Stomach (tissue), 19 donors: ENCODE measurements around the gene TRIM37. TPM values are rescaled to one million over a fixed set of nuclear protein-coding genes. Genes with fewer than 3 reads are reported as not detected.

Experiments
- DNase-seq, 2 donors: peaks; one replicate each; pipeline versions ENCODE4 v3.0.0 to v3.0.0-alpha.2; 2013 to 2019
- H3K27ac ChIP-seq, 5 donors: fragments of 200-600 bp in 4 of 5; sonication (generic) in 4 of 5; one replicate each; pipeline ENCODE4 v1.5.1; 2013 to 2019; ENCODE audit warnings: mild to moderate bottlenecking in 1 of 5, moderate library complexity in 1 of 5
- H3K27me3 ChIP-seq, 3 donors: fragments of 200-600 bp; sonication (generic); one replicate each; pipeline ENCODE4 v1.5.1; 2017 to 2019; ENCODE audit warnings: mixed run types in 1 of 3
- H3K36me3 ChIP-seq, 4 donors: fragments of 200-600 bp; sonication (generic); 1 replicate in 3 of 4; 2 replicates in 1 of 4; pipeline ENCODE4 v1.5.1; 2016 to 2019
- H3K4me1 ChIP-seq, 4 donors: fragments of 200-600 bp; sonication (generic); one replicate each; pipeline ENCODE4 v1.5.1; 2016 to 2019
- H3K4me3 ChIP-seq, 4 donors: fragments of 200-600 bp; sonication (generic) in 3 of 4; one replicate each; pipeline ENCODE4 v1.5.1; 2016 to 2019; ENCODE audit warnings: mild to moderate bottlenecking in 1 of 4
- H3K9me3 ChIP-seq, 4 donors: fragments of 200-600 bp; sonication (generic); one replicate each; pipeline ENCODE4 v1.5.1; 2016 to 2019
- EP300 ChIP-seq: sonication (generic); formaldehyde crosslinking; IDR thresholded peaks from one replicate; pipeline ENCODE4 v1.6.1; 2017; ENCODE audit warnings: antibody characterized with exemption
- POLR2A ChIP-seq, 4 donors: fragments of 450-650 bp; IDR thresholded peaks; one replicate each; pipeline ENCODE4 v1.6.1; 2016; ENCODE audit warnings: antibody characterized with exemption in 4 of 4, control low read depth in 2 of 4, mild to moderate bottlenecking in 1 of 4, moderate library complexity in 1 of 4
- POLR2AphosphoS5 ChIP-seq, 3 donors: sonication (generic); formaldehyde crosslinking; IDR thresholded peaks; one replicate each; pipeline ENCODE4 v1.6.1; 2016; ENCODE audit warnings: antibody characterized with exemption in 3 of 3
- WGBS, 5 donors: extraction: QIAGEN DNeasy Blood & Tissue Kit in 3 of 5; methylation state at CpG; one replicate each; pipeline versions ENCODE4 v1.1.5 to v1.1.7; 2013 to 2018; 5-methylcytosine and 5-hydroxymethylcytosine counted together
- intact Hi-C: fragments of 100-400 bp; cut with DNase I; formaldehyde crosslinking; loops from one replicate; pipeline ENCODE4 v1.15.1; 2023; ENCODE audit warnings: low total_unique reads
- long read RNA-seq, 10 donors: transcript quantifications; one replicate each; lab custom pipeline, GENCODE V29; 2026
- polyA plus RNA-seq, 3 donors: library from polyadenylated mRNA; stranded (reverse); fragments of 200-250 nt; gene quantifications; one replicate each; pipeline ENCODE4 v1.2.3, GENCODE V29; 2013
- total RNA-seq, 5 donors: library from RNA; depleted of rRNA; stranded (reverse); fragments of >200 nt; gene quantifications; one replicate each; pipeline versions ENCODE4 v1.1.0 to v1.2.3, GENCODE V29; 2014 to 2016
- TF ChIP-seq, protein P1 (sequence below), 7 experiments: fragments of 450-650 bp in 4 of 7; fragments of 200-600 bp in 3 of 7; sonication (generic) in 3 of 7; IDR thresholded peaks; one replicate each; pipeline ENCODE4 v1.5.1; 2016 to 2019; ENCODE audit warnings: antibody characterized with exemption in 7 of 7, control low read depth in 2 of 7, mild to moderate bottlenecking in 1 of 7
- donor health status: healthy with polysubstance abuse.
- donor health status: Bipolar disorder and iron deficiency.
- donor health status: healthy.

The TRIM37 gene, protein sequence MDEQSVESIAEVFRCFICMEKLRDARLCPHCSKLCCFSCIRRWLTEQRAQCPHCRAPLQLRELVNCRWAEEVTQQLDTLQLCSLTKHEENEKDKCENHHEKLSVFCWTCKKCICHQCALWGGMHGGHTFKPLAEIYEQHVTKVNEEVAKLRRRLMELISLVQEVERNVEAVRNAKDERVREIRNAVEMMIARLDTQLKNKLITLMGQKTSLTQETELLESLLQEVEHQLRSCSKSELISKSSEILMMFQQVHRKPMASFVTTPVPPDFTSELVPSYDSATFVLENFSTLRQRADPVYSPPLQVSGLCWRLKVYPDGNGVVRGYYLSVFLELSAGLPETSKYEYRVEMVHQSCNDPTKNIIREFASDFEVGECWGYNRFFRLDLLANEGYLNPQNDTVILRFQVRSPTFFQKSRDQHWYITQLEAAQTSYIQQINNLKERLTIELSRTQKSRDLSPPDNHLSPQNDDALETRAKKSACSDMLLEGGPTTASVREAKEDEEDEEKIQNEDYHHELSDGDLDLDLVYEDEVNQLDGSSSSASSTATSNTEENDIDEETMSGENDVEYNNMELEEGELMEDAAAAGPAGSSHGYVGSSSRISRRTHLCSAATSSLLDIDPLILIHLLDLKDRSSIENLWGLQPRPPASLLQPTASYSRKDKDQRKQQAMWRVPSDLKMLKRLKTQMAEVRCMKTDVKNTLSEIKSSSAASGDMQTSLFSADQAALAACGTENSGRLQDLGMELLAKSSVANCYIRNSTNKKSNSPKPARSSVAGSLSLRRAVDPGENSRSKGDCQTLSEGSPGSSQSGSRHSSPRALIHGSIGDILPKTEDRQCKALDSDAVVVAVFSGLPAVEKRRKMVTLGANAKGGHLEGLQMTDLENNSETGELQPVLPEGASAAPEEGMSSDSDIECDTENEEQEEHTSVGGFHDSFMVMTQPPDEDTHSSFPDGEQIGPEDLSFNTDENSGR
- total RNA-seq (10 to 100 TPM; 26.9 to 68.7 (median 42.8) TPM), polyA plus RNA-seq (1 to 10 TPM; 4.9 to 9.7 (median 6.7) TPM)
- long read RNA-seq, donor 1, partial matches to known transcripts, result 0 of 2 reads
- long read RNA-seq, donor 1, other reads (novel, unspliced or antisense), result 0 of 2 reads
- long read RNA-seq, donor 2, result 0 reads
- long read RNA-seq, donor 3, partial matches to known transcripts, result 0 of 1 reads
- long read RNA-seq, donor 3, other reads (novel, unspliced or antisense), result 0 of 1 reads
- long read RNA-seq, donor 4, result 0 reads
- long read RNA-seq, donor 5, partial matches to known transcripts, result 0 of 1 reads
- long read RNA-seq, donor 5, other reads (novel, unspliced or antisense), result 0 of 1 reads
- long read RNA-seq, donor 6, full-length matches to known transcripts, result 3 of 3 reads
- long read RNA-seq, donor 6, partial matches to known transcripts, result 0 of 3 reads
- long read RNA-seq, donor 6, other reads (novel, unspliced or antisense), result 0 of 3 reads
- long read RNA-seq, donor 7, full-length matches to known transcripts, result 1 of 1 reads
- long read RNA-seq, donor 7, partial matches to known transcripts, result 0 of 1 reads
- long read RNA-seq, donor 7, other reads (novel, unspliced or antisense), result 0 of 1 reads
- long read RNA-seq, donor 8, full-length matches to known transcripts, result 1 of 1 reads
- long read RNA-seq, donor 8, partial matches to known transcripts, result 0 of 1 reads
- long read RNA-seq, donor 8, other reads (novel, unspliced or antisense), result 0 of 1 reads
- long read RNA-seq, donor 9, partial matches to known transcripts, result 7 of 8 reads
- long read RNA-seq, donor 9, other reads (novel, unspliced or antisense), result 0 of 8 reads
- long read RNA-seq, donor 10, result 0 reads

DNA sequence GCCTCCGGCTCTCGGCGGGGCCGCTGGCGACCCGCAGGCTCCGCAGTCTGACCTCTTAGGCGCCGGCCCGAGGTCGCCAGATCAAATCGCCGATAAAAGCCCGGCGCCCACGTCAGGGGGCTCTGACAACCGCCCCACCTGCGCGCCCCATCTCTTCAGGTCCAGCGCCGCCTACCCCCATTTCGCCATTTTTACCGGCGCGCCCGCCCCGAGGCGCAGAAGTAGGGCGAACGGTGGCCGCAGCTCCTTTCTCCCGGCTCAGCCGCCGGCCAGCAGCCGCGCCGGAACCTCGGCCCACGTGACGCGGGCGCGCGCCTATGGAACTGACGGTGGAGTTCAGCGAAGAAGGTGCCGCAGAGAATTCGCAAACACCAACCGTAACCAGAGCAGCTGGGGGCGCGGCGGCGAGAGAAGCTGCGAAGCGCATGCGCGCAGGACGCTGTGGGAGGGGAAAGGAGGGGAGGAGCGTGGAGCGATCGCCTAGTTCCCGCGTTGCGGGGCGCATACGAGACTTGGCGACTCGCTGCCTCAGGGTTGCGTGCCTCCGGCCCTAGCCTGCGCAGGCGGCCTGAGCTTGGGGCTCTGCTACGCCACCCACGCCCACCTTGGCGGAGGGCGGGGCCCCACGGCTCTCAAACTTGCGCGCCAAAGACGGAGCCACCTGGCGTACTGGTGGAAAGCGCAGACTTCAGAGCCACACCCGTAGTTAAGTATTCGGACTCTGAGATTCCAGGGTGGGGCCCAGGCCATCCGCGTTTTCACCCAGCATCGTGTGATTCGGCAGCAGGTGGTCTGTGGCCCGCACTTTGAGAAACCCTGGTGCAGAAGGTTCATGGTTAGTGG is at the start of gene TRIM37:
Gene TRIM37, minus strand, starts transcription at position 418 of the 843 bp plus-strand sequence. CDS start 419 bp downstream, outside the sequence.
- Histone ChIP-seq H3K36me3 (peaks cover 0 to 24% (median 11%) of the 10 kb centered on the region in 4 donors), H3K27ac (peak within 1 kb of the TSS; percentile 92 to 95 (median 94)), H3K27me3 (no peaks in the 10 kb centered on the region), H3K4me3 (peak within 1 kb of the TSS; percentile 76 to 97 (median 91)), H3K4me1 (peaks cover 12 to 47% (median 27%) of the 10 kb centered on the region in 4 donors), H3K9me3 (no peaks in the 10 kb centered on the region)
- DNase-seq, result peak; percentile 98 to 100
- 0 to 1% (median 0%) methylated on average over 39 to 89 of the region's 89 CpGs for WGBS, 5 donors
- TF ChIP-seq, protein P1, sequence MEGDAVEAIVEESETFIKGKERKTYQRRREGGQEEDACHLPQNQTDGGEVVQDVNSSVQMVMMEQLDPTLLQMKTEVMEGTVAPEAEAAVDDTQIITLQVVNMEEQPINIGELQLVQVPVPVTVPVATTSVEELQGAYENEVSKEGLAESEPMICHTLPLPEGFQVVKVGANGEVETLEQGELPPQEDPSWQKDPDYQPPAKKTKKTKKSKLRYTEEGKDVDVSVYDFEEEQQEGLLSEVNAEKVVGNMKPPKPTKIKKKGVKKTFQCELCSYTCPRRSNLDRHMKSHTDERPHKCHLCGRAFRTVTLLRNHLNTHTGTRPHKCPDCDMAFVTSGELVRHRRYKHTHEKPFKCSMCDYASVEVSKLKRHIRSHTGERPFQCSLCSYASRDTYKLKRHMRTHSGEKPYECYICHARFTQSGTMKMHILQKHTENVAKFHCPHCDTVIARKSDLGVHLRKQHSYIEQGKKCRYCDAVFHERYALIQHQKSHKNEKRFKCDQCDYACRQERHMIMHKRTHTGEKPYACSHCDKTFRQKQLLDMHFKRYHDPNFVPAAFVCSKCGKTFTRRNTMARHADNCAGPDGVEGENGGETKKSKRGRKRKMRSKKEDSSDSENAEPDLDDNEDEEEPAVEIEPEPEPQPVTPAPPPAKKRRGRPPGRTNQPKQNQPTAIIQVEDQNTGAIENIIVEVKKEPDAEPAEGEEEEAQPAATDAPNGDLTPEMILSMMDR (IDR thresholded peaks at IDR 0.05), result peak in 1 of 7 experiments; percentile 15
- TF ChIP-seq POLR2AphosphoS5 (IDR thresholded peaks at IDR 0.05) (peak; percentile 89 to 96 (median 91)), POLR2A (IDR thresholded peaks at IDR 0.05) (peak in 2 of 4 donors; percentile 16 to 49), EP300 (no peak)
- intact Hi-C loops, result no loop called here

DNA sequence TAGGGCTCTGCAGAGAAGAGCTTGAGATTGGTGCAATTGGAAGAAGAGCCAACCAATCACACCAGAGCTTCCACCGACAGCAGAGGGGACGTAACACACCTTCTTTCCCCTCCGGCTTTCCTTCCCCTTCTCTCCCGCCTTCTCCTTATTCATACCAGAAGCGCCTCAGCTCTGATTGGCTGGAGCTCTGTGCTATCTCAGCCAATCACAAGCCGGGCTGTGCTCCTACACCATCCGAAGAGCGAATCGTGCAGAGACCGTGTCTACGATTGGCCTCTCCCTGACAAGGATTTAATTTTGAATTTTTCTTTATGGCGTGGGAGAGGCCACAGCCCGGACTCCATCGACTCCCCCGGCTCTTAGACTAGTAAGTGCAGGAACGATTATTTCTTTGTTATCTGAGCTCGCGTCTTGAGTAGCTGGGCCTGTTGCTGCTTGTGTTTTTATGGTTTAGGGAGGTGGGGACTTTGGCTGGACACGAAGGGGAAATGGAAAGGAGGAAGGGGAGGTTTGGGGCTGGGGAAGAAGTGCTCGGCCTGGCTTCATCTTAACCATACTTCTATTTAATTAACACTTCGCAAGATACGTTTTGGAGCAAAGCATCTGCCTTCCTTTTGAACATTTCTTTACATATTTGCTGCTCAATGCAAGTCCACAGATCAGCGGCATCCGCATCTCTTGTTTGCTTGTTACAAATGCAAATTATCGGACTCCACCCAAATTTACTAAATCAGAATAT is 48.9 kb upstream of the TRIM37 start, which contains the start of gene PRR11:
Gene PRR11, plus strand, starts transcription at position 308 of the 739 bp plus-strand sequence. CDS start 14,007 bp downstream, outside the sequence.
- TF ChIP-seq, protein P1 (IDR thresholded peaks at IDR 0.05), result no peak
- TF ChIP-seq POLR2A (IDR thresholded peaks at IDR 0.05), result no peak
- TF ChIP-seq EP300, result no peak
- TF ChIP-seq POLR2AphosphoS5 (IDR thresholded peaks at IDR 0.05), result peak in 2 of 3 donors; percentile 2 to 17
- peak within 1 kb of the TSS; percentile 79 to 90 (median 87) for H3K27ac ChIP-seq
- H3K4me1 ChIP-seq, result peaks cover 0 to 50% (median 27%) of the 10 kb centered on the region in 4 donors
- no peaks in the 10 kb centered on the region for H3K27me3 ChIP-seq
- intact Hi-C loops, result no loop called here
- DNase-seq, result peak in 1 of 2 donors; percentile 96
- 0 to 1% (median 1%) methylated on average over 25 of the region's 25 CpGs for WGBS, 5 donors
- no peaks in the 10 kb centered on the region for H3K9me3 ChIP-seq
- H3K4me3 ChIP-seq, result peak within 1 kb of the TSS; percentile 72 to 92 (median 76)
- H3K36me3 ChIP-seq, result no peaks in the 10 kb centered on the region
